NCI-H510A treated with DMSO at 0.1 percent for 48 hours (cell line): ENCODE results near the gene ZSCAN21.
"Not testable (repeated sequence)": the region's sequence is repeated elsewhere in the genome, so short reads cannot be mapped to it uniquely, and the experiment has no call there.

Experiments
- DNase-seq: peaks from one replicate; lab custom pipeline; 2025; lab: John Stamatoyannopoulos, UW

ZSCAN21 gene

DNA sequence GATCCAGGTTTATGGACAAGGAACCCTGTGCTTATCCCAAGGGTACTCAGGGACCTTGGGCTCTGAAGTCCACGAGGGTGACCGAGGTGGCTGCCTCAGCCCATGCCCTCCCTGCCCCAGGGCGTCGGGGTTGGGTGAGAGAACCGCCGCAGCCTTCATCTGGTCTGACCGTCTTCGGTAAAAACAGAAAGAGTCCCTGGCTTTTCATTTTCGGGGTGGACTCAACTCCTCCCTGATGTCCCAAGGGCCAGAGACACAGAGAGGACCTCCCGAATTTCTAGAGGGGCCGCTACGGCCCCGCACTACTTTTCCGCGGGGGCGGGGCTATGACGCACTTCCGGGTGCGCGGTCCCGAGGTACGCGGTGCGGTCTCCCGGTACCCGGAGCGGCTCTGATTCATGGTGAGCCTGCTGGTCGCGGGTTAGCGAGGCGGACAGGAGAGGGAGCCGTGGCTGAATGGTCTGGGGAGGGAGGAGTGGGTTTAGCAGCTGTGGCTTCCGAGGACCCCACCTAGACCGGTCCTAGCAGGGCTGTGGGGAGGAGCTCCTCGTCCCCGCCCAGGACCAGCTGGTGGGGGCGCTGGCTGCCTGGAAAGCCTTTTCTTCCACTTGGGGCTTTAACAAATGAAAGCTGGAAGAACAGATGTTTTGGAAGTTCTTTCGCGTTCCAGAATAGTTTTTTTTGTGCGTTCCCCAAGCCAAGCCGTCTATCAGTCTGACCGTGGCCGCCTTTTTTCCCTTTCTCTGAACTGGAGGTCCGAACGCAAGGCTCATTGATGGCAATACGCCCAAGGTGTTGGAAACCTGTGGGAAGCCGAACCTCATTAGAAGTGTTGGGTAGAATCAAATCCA is at the start of gene ZSCAN21:
Gene ZSCAN21 (plus strand): TSS at position 334 of the 851 bp plus-strand sequence. CDS start 7,233 bp downstream, outside the sequence.
- peak; percentile 43 for DNase-seq

DNA sequence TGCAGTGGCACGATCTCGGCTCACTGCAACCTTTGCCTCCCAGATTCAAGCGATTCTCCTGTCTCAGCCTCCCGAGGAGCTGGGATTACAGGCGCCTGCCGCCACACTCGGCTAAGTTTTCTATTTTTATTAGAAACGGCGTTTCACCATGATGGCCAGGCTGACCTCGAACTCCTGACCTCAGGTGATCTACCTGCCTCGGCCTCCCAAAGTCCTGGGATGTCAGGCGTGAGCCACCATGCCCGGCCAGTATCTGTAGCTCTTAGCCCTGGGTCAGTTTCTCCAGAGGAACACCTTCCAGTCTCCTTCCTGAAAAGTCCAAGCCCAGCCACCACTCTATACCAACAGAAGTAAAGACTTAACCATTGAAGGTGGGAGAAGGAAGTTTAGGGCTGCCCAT is 49.3 kb upstream of the ZSCAN21 start:
- no peak for DNase-seq

DNA sequence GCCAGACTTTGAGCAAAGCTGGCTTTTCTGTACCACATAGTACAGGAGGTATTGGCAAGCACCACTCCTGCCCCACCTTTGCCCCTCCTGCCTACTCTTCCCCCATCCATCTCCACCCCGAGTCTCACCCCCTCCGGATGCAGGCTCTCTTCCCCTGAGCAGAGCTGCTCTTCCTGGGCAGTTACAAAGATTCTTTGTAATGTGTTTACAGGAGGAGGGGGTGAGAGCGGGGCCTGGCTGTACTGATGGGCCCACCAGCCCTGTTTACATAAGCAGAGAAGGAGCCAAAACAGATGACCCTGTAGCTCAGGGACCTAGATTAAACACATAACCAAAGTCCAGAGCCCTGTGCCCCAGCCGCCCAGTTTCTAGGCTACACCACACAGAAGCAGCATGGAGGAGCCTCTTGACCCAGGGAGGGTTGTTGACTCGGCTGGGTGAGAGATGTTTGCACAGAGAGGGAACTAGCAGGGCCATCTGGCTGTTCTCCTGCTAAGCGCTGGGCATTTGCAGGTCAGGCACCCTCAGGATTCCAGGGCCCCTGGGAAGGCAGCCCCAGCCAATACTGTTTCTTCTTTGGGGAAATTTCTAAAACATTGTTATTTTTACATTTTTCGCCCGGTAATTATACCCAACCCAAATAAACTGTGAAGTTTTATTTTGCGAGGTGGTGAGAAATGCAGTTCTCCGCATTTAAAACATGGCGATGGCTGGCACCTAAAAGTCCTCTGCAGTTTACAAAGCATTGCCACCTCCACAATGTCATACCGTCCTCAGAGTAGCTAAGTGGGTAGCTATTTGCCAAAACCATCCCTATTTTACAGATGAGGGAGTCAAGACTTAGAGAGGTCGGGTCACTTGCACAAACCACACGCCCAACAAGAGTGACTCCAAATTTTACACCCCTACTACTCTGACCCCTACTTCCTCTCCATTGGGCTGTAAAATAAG is 45.6 kb upstream of the ZSCAN21 start:
- DNase-seq, result peak; percentile 92

DNA sequence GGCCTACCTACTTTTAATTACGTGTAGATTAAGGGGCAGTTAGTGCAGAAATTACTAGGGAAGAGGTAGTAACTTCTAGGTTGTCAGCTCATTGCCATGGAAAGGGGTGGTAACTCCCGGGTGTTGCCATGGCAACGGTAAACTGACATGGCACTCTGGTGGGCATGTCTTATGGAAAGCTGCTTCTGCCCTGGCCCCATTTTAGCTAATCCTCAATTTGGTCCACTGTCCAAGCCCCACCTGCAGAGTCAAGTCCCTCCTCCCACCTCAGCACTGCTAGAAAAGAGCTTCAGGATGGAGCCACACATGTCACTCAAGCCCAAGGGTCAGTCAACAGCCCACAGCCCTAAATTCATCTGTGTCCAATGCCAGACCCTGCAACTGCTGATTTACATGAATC is 41.7 kb upstream of the ZSCAN21 start:
- DNase-seq, result no peak

DNA sequence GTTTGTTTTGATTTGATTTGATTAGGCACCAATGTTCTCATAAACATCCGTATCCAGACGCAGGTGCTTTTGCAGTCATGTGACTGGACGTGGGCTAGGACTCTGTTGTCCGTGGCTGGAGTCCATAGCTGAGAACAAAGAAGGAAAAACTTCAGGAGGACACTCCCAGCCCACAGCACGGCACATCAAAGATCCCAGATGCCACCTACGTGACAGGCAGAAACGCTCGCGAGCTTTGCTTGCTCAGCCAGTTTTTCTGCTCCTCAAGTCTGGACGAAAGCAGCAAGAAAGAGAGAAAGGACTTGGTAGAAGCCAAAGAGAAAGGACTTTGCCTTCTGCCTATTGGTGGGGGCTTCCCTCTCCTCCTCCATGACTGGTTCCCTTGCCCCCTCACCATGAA is 41.0 kb upstream of the ZSCAN21 start:
- peak; percentile 14 for DNase-seq

DNA sequence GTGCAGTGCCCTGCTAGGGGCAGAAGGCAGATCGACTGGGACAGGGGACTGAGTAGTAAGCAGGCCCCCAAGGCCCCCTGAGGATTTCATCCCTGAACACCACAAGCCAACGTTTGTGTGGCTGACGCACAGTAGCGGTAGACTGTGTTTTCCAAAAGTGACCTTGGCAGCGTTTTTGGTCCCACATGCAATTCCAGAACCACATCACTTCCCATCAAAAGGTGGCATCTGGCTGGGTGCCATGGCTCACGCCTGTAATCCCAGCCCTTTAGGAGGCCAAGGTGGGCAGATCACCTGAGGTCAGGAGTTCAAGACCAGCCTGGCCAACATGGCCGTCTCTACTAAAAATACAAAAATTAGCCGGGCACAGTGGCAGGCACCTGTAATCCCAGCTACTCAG is 39.6 kb upstream of the ZSCAN21 start:
- not testable (repeated sequence) for DNase-seq

DNA sequence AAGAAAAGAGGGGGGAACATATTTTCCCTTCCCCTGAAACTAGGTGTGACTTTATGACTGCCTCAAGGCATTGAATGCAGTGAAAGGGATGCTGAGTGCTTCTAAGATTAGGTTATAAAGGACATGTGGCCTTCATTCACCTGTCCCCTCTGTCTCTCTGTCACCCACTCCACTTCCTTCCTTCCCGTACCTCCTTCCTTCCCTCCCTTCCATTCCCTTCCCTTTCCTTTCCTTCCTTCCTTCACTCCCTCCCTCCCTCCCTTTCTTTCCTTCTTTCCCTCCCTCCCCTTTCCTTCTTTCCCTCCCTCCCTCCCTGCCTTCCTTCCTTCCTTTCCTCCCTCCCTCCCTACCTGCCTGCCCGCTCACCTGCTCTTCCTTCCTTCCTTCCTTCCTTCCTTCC is 38.7 kb upstream of the ZSCAN21 start:
- DNase-seq, result no peak

DNA sequence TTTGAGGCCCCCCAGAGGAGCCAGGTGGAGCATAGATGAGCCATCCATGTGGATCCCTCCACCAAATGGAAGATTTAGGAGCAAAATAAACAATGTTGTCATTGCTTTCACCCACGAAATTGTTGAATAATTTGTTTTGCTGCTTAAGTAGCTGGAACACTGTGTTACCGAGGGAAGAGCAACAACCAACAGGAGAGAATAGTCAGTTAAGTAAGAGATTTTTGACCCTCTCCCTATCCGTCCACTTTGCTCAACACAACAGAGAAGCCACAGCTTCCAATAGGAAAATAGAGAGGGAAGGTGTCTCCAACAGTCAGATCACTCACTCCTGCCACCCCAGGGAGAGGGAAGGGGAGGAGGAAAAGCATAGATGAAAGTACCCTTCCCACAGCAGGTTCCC is 38.1 kb upstream of the ZSCAN21 start:
- DNase-seq, result no peak

DNA sequence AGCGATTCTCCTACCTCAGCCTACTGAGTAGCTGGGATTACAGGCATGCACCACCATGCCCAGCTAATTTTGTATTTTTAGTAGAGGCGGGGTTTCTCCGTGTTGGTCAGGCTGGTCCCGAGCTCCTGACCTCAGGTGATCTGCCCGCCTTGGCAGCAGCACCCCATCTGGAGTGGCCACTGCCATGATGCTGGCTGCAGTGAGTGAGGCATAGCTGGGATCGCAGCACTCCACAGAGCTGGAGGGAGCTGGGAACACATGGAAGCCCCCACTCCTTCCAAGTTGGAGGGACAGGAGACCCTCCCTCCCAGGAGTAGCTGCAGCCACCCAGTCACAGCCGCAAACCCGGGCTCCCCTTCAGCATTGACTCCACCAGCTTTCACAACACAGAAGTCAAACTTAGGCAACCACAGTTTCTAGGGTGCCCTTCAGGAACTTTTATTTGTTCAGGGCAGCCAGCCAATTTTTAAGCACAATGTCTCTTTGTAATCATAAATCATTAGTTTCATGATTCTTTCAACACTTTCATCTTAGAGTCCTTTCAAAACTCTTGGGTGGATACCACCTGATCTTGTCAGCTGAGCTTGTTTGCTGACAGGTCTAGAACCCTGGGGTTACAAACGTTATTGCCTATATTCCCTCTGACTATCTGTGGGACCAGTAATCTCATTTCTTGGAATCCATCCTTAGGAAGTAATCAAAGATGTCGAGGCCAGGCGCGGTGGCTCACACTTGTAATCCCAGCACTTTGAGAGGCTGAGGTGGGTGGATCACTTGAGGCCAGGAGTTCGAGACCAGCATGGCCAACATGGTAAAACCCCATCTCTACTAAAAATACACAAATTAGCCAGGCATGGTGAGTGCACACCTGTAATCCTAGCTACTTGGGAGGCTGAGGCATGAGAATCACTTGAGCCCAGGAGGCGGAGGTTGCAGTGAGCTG is 36.9 kb upstream of the ZSCAN21 start:
- DNase-seq, result not testable (repeated sequence)

DNA sequence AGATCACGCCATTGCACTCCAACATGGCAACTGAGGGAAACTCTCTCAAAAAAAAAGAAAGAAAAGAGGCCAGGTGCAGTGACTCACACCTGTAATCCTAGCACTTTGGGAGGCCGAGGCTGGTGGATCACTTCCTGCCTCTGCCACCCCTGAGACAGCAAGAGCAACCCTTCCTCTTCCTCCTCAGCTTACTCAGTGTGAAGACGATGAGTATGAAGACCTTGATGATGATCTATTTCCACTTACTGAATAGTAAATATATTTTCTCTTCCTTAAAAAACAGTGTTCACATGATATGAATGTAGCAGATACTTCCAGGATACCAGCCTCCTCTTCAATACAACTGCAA is 36.3 kb upstream of the ZSCAN21 start:
- DNase-seq, result no peak

DNA sequence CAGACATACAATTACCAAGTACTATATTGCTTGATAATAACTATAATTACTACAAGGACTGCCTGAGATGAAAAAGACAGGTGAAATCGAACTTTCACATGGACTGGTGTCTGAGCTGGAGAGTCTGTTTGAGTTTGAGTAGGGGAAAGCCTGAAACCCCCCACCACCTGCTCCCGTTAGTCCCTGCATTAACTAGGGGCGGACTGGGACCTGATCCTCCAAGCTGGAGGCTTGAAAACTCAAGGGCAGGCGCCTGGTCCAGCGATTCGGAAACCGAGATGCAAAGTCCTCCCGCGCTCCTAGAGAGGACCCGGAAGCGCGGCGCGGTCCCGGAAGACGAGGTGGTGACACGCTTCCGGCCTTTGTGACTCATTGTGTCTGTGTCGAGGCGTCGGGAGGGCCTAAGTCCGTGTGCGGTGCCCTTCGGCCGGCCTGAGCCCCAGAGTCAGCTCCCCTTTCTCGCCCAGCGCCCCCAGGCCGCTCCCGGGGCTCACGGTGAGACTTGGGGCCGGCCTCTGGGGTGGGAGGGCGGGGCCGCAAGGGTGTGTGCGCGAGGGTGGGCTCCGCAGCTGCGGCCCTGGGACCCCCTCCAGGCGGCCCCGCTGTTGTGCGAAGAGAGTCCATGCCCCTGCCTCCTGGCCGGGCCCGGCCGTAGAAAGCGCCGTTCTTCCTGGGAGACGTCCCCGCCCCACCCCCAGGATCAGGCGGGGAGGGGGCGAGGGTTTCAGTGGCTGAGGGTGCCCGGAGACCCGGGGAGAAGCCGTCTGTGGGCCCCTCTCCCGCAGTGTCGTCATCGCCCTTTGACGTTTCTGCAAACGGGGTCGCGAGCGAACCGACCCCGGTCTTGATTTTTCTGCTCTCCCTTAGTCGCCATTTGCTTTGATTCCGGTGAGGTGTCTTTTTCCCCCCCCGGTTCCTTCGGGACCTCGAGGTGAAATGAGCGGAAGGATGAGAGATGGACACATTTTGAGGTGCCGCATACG is 34.1 kb upstream of the ZSCAN21 start, which contains the start of gene ZKSCAN1:
Gene ZKSCAN1 (plus strand): TSS at position 365 of the 983 bp plus-strand sequence. CDS start 7,911 bp downstream, outside the sequence.
- DNase-seq, result peak; percentile 43

DNA sequence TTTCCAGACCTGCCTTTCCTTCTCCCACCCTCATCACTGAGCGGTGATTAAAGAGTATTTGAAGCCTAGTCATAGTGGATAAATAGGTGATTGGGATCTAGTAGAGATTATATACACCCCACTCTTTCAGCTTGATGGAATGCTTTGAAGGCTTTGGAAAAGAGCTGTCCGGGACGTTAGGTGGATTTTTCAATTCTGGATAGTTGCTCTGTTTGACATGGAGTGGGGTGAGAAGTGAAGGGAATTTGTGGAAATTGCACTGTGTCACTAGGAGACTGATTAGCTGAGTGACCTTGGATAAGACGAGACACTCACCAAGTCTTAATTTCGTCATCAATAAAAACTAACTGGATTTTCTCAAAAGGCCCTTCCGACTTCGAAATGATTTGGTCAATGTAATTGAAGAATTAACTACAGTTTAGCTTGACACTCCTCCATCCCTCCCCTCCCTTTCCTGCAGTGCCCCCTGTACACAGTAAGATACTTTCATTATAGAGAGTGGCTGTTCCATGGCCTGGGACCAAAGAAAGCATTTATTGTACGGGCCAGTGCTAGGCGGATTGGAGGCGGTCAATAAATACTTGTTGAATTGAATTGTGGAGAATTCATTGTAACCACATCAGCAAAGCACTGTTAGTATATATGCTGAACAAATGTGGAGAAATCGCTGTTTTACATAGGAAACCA is 33.2 kb upstream of the ZSCAN21 start:
- DNase-seq, result no peak

DNA sequence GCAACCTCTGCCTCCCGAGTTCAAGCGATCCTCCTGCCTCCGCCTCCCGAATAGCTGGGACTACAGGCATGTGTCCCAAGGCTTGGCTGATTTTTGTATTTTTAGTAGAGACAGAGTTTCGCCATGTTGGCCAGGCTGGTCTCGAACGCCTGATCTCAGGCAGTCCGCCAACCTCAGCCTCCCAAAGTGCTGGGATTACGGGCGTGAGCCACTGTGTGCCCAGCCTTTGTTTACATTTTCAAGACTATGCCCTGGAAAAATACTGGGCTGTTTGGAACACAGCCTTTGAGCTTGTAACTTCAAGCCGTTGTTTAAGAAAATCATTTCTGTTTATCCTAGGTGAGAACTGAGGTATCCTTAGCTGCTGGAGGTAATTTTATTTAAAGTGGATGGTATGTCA is 32.3 kb upstream of the ZSCAN21 start:
- no peak for DNase-seq

DNA sequence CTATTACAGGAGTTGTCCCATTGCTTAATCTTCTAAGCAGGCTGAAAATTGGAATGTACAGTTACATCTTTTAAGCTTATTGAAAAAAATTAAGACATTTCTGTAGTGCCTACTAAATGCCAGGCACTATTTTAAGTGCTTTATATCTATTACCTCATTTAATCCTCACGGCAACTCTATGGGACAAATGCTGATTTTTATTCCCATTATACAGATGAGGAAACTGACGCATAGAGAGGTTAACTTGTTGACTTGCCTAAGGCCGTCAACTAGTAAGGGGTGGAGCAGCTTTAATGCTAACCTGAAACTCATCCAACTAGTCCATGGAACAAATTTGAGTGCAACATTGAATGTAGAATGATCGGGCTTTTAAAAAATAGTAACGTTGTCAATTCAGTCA is 31.7 kb upstream of the ZSCAN21 start:
- DNase-seq, result no peak

DNA sequence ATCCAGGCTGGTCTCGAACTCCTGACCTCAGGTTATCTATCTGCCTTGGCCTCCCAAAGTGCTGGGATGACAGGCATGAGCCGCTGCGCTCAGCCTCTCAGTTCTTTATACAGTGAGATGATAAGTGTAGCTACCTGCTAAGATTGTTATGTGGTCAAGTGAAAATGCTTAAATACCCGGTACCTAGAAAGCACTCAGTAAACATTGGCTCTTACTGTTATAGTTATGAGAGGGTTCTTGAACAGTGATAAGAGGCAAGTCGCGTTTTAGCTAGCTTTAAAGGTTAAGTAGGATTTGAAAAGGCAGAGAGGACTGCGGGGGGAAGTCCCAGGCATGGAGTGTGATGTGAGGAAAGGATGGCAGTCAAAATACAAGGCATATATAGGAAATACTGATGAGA is 29.7 kb upstream of the ZSCAN21 start:
- no peak for DNase-seq

DNA sequence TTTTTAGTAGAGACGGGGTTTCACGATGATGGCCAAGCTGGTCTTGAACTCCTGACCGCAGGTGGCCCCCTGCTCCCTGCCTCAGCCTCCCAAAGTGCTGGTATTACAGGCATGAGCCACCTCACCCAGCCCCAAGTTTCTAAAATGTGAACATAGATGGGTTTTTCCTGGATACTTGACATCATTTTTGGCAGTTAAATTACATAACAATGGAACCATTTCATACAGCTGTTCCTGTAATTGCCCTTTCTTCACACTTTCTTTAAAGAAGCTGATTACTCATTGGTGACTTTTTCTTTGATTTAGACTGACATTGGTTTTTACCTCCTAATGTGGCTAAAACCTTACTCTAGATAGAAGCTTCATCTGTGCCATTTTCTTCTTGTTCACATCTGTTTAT is 28.3 kb upstream of the ZSCAN21 start:
- no peak for DNase-seq

DNA sequence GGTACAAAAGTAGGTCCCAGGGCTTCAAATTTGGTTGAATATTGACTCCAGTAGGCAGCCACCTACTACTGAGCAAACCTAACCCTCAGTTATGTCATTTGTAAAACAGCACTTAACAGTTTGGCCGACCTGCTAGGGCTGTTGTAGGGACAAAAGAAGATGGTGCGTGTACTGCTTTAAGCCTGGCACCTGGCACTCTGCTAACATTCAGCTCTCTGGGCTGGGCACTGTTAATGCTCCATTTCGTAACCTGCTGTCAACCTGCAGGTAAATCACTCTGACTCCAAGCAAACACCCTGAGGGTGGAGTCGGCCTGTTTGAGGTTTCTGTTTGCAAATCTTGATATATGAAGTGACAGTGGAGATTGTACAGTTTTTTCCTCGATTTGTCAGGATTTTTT is 27.0 kb upstream of the ZSCAN21 start:
- DNase-seq, result no peak

DNA sequence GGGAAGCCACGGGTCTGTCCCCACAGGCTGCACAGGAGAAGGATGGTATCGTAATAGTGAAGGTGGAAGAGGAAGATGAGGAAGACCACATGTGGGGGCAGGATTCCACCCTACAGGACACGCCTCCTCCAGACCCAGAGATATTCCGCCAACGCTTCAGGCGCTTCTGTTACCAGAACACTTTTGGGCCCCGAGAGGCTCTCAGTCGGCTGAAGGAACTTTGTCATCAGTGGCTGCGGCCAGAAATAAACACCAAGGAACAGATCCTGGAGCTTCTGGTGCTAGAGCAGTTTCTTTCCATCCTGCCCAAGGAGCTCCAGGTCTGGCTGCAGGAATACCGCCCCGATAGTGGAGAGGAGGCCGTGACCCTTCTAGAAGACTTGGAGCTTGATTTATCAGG is 26.0 kb upstream of the ZSCAN21 start:
- no peak for DNase-seq

DNA sequence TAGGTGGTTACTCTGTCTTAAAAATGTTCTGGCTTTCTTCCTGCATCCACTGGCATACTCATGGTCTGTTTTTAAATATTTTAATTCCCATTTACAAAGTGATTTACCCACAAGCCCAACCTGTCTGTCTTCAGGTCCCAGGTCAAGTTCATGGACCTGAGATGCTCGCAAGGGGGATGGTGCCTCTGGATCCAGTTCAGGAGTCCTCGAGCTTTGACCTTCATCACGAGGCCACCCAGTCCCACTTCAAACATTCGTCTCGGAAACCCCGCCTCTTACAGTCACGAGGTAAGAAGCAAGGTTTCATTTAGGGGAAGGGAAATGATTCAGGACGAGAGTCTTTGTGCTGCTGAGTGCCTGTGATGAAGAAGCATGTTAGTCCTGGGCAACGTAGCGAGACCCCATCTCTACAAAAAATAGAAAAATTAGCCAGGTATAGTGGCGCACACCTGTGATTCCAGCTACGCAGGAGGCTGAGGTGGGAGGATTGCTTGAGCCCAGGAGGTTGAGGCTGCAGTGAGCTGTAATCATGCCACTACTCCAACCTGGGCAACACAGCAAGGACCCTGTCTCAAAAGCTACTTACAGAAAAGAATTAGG is 25.5 kb upstream of the ZSCAN21 start:
- DNase-seq, result no peak
